SJSA1 (cell line): ENCODE data around the gene ORMDL2. TPM values are rescaled to one million over a fixed set of nuclear protein-coding genes. Genes with fewer than 3 reads are reported as not detected.

Experiments
- DNase-seq, 2 experiments: peaks; one replicate each; pipeline ENCODE4 v3.0.0-alpha.2; 2015 to 2020; ENCODE audit warnings: low spot score in 2 of 2, low read depth in 1 of 2
- H3K27ac ChIP-seq: fragments of 250-450 bp; sonication (Bioruptor Pico); 2 replicates; pipeline ENCODE4 v1.5.1; 2020; ENCODE audit warnings: mild to moderate bottlenecking, moderate library complexity
- H3K27me3 ChIP-seq: fragments of 250-450 bp; sonication (Bioruptor Pico); replicated peaks from 2 replicates; pipeline ENCODE4 v1.5.1; 2020; ENCODE audit warnings: mild to moderate bottlenecking, moderate library complexity
- H3K36me3 ChIP-seq: fragments of 250-450 bp; sonication (Bioruptor Pico); 2 replicates; pipeline ENCODE4 v1.5.1; 2020; ENCODE audit warnings: mild to moderate bottlenecking
- H3K4me1 ChIP-seq: fragments of 250-450 bp; sonication (Bioruptor Pico); replicated peaks from 2 replicates; pipeline ENCODE4 v1.6.1; 2021; ENCODE audit warnings: mild to moderate bottlenecking
- H3K4me3 ChIP-seq: fragments of 250-450 bp; sonication (Bioruptor Pico); 2 replicates; pipeline ENCODE4 v1.5.1; 2020; ENCODE audit warnings: mild to moderate bottlenecking
- H3K9me3 ChIP-seq: fragments of 250-450 bp; sonication (Bioruptor Pico); replicated peaks from 2 replicates; pipeline ENCODE4 v1.5.1; 2020; ENCODE audit warnings: mild to moderate bottlenecking
- total RNA-seq: library from RNA; depleted of rRNA; stranded (reverse); fragments of >200 nt; shearing (Covaris generic); gene quantifications from 2 replicates; pipeline ENCODE4 v1.2.3, GENCODE V29; 2014

ORMDL2 gene
- total RNA-seq, 1 experiment from 2014 or later: 15.4 TPM

DNA sequence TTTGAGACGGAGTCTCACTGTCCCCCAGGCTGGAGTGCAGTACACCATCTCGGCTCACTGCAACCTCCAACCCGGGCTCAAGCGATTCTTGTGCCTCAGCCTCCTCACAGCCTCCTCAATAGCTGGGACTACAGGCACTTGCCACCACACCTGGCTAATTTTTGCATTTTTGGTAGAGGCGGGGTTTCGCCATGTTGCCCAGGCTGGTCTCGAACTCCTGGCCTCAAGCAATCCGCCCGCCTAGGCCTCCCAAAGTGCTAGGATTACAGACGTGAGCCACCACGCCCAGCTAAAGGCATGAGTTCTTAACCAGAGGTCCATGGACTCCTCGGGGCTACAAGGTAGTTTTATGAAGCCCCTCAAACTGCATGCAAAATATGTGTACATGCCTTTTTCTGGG is 2.4 kb upstream of the ORMDL2 start:
- Histone ChIP-seq H3K36me3 (peaks cover 71% of the 10 kb centered on the region), H3K27ac (no peak overlapping the region), H3K9me3 (no peaks in the 10 kb centered on the region), H3K4me1 (peaks cover 15% of the 10 kb centered on the region), H3K27me3 (no peaks in the 10 kb centered on the region), H3K4me3 (no peak overlapping the region)
- DNase-seq: no peak

DNA sequence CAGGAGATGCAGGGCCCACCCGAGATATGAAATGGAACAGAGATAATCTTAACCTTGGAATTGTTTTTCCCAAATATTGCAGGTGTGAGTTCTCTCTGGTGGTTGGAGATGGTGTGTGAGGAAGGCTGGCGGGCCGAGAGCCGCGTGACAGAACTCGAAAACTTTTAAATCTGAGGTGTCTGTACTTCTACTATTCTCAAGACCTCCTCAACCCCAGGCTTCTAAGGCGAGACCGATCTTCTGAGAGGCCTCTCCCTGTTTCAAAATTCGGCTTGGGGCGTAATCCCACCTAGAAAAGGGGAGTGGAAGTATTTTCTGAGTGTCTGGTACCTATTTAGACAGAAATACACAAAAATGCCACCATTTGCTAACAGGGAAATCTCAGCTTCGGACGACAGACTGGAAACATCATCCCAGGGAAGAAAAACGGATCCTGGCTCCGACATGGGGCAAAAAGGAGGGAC is 928 bp upstream of the ORMDL2 start:
- H3K27me3 ChIP-seq: no peaks in the 10 kb centered on the region
- H3K36me3 ChIP-seq: peaks cover 80% of the 10 kb centered on the region
- H3K4me3 ChIP-seq: peak overlapping the region; percentile 59
- peak overlapping the region; percentile 52 for H3K27ac ChIP-seq
- H3K4me1 ChIP-seq: peaks cover 15% of the 10 kb centered on the region
- no peaks in the 10 kb centered on the region for H3K9me3 ChIP-seq
- DNase-seq: no peak

GRCh38 chr12:55818140-55818728 is 393 bp downstream of the ORMDL2 start:
- no peaks in the 10 kb centered on the region for H3K9me3 ChIP-seq
- H3K27ac ChIP-seq: 0 out of 2 replicates have a peak overlapping the region, but pooled peaks have one; percentile 0
- H3K4me1 ChIP-seq: peaks cover 15% of the 10 kb centered on the region
- peak in 1 of 2 experiments; percentile 61 for DNase-seq
- H3K4me3 ChIP-seq: peak overlapping the region; percentile 59
- no peaks in the 10 kb centered on the region for H3K27me3 ChIP-seq
- peaks cover 82% of the 10 kb centered on the region for H3K36me3 ChIP-seq

DNA sequence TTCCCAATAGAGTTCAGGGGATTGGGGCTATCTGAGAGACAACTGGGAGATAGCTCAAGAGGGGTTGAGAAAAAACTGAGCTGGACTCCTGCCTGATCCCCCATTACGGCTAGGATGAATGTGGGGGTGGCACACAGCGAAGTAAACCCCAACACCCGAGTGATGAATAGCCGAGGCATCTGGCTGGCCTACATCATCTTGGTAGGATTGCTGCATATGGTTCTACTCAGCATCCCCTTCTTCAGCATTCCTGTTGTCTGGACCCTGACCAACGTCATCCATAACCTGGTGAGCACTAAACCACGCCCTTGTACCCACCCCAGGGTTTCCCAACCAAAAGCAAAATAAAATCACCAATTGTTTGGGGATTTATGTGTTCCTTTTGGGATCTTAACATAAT is 1.0 kb downstream of the ORMDL2 start:
- no peaks in the 10 kb centered on the region for H3K27me3 ChIP-seq
- no peaks in the 10 kb centered on the region for H3K9me3 ChIP-seq
- no peak for DNase-seq
- no peak overlapping the region for H3K27ac ChIP-seq
- peaks cover 15% of the 10 kb centered on the region for H3K4me1 ChIP-seq
- H3K36me3 ChIP-seq: peaks cover 80% of the 10 kb centered on the region
- H3K4me3 ChIP-seq: peak overlapping the region; percentile 59

- H3K27ac ChIP-seq: no peak overlapping the region
- DNase-seq: no peak
- peaks cover 71% of the 10 kb centered on the region for H3K36me3 ChIP-seq
- no peaks in the 10 kb centered on the region for H3K27me3 ChIP-seq
- no peak overlapping the region for H3K4me3 ChIP-seq
- H3K9me3 ChIP-seq: no peaks in the 10 kb centered on the region
- peaks cover 15% of the 10 kb centered on the region for H3K4me1 ChIP-seq
These were observed 2.8 kb downstream of the ORMDL2 start for GRCh38 chr12:55820679-55821078.

GRCh38 chr12:55822228-55822627 is 4.4 kb downstream of the ORMDL2 start:
- H3K4me1 ChIP-seq: peaks cover 8% of the 10 kb centered on the region
- no peak for DNase-seq
- H3K27ac ChIP-seq: no peak overlapping the region
- H3K9me3 ChIP-seq: no peaks in the 10 kb centered on the region
- no peaks in the 10 kb centered on the region for H3K27me3 ChIP-seq
- H3K4me3 ChIP-seq: no peak overlapping the region
- peaks cover 70% of the 10 kb centered on the region for H3K36me3 ChIP-seq

GRCh38 chr12:55823419-55823818 is 5.6 kb downstream of the ORMDL2 start:
- Histone ChIP-seq H3K27ac (no peak overlapping the region), H3K4me1 (peaks cover 15% of the 10 kb centered on the region), H3K36me3 (peaks cover 78% of the 10 kb centered on the region), H3K27me3 (no peaks in the 10 kb centered on the region), H3K9me3 (no peaks in the 10 kb centered on the region), H3K4me3 (no peak overlapping the region)
- DNase-seq: no peak

DNA sequence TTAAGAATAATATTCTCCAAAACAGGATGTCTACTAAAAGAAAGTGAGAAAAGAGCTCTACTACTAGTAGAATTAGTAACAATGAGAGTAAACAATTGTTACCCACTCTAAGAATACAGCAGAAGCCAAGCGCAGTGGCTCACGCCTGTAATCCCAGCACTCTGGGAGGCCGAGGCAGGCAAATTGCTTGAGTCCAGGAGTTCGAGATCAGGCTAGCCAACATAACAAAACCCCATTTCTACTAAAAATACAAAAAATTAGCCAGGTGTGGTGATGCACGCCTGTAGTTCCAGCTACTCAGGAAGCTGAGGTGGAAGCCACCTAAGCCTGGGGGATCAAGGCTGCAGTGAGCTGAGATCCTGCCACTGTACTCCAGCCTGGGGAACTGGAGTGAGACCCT is 6.9 kb downstream of the ORMDL2 start:
- DNase-seq: no peak
- Histone ChIP-seq H3K4me1 (peaks cover 15% of the 10 kb centered on the region; the same call in 1 of the 2 replicates), H3K27me3 (no peaks in the 10 kb centered on the region), H3K36me3 (peaks cover 67% of the 10 kb centered on the region), H3K27ac (no peak overlapping the region), H3K9me3 (no peaks in the 10 kb centered on the region), H3K4me3 (no peak overlapping the region)

DNA sequence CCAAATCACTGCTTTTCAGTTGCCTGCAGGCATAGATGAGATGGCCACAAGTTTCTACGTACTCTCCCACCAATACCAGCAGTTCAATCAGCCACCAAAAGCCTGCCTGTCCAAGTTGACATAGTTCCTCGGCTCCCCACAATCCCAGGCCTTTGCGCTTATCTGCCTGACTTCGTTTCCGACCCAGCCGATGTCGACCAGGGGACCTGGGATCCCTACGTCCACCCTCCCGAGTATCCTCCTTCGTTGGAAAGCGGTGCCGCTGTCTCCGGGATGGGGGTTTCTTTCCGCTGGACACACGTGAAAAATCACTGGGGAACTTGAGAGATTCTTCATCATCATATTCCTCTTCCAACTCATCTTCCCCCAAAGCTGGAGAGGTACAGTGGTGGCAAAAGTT is 10.0 kb downstream of the ORMDL2 start:
- no peak overlapping the region for H3K4me3 ChIP-seq
- H3K27me3 ChIP-seq: no peaks in the 10 kb centered on the region
- H3K27ac ChIP-seq: no peak overlapping the region
- peaks cover 36% of the 10 kb centered on the region for H3K36me3 ChIP-seq
- H3K9me3 ChIP-seq: no peaks in the 10 kb centered on the region
- H3K4me1 ChIP-seq: peaks cover 20% of the 10 kb centered on the region
- no peak for DNase-seq

- Histone ChIP-seq H3K4me3 (peak overlapping the region; percentile 54), H3K36me3 (peaks cover 31% of the 10 kb centered on the region), H3K9me3 (no peaks in the 10 kb centered on the region), H3K27me3 (no peaks in the 10 kb centered on the region), H3K27ac (no peak overlapping the region), H3K4me1 (peaks cover 20% of the 10 kb centered on the region)
- DNase-seq: no peak
These were observed 10.5 kb downstream of the ORMDL2 start for GRCh38 chr12:55828357-55828756.

GRCh38 chr12:55829967-55830600 is 12.2 kb downstream of the ORMDL2 start:
- H3K4me1 ChIP-seq: peaks cover 20% of the 10 kb centered on the region
- peak overlapping the region; percentile 64 for H3K27ac ChIP-seq
- H3K27me3 ChIP-seq: no peaks in the 10 kb centered on the region
- peaks cover 20% of the 10 kb centered on the region for H3K36me3 ChIP-seq
- H3K4me3 ChIP-seq: peak overlapping the region; percentile 54
- no peaks in the 10 kb centered on the region for H3K9me3 ChIP-seq
- peak in 1 of 2 experiments; percentile 70 for DNase-seq

DNA sequence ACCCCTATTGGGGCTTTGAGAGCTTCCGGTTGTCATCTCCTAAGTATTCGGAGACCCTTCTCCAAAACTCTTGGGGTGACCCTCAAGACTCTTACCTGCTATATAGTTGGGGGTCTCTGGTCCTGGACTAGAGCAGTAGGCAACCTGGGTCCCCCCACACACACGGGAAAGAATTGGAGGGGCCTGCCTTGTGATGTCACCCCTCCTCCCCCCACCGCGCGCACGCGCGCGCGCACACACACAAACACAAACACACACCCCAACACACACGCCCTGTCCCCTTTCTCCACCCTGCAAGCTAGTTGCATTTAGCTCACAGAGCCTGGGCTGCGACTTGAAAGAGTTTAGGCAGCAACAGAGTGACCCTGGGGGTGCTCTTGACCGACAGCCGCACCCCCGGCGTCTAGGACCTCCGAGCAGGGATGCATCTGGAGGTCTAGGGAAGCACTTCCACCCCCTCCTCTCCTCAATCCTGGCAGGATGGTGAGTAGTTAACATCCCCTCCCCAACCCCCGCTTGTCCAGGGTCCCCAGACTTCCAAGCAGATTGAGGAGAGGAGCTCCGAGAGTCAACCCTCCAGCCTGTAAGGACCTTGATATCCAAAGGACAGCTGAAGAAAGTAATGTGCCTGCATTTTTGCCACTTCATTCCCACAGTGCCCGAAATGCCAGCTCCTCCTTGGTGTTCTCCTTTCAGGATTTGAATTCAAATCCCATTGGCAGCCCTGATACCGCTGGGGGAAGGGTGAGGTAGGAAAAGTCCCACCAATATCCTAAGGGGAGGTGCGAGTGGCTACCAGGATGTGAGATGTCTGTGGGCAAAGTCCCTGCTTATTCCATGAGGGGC is 13.0 kb downstream of the ORMDL2 start:
- H3K9me3 ChIP-seq: no peaks in the 10 kb centered on the region
- DNase-seq: peak; percentile 62 to 72
- peaks cover 20% of the 10 kb centered on the region for H3K4me1 ChIP-seq
- peak overlapping the region; percentile 54 for H3K4me3 ChIP-seq
- H3K27ac ChIP-seq: peak overlapping the region; percentile 64
- H3K36me3 ChIP-seq: peaks cover 18% of the 10 kb centered on the region
- no peaks in the 10 kb centered on the region for H3K27me3 ChIP-seq

- Histone ChIP-seq H3K9me3 (no peaks in the 10 kb centered on the region), H3K4me1 (peaks cover 20% of the 10 kb centered on the region), H3K27ac (no peak overlapping the region), H3K27me3 (no peaks in the 10 kb centered on the region), H3K4me3 (no peak overlapping the region), H3K36me3 (peaks cover 22% of the 10 kb centered on the region)
- DNase-seq: no peak
These were observed 13.6 kb downstream of the ORMDL2 start for GRCh38 chr12:55831447-55831815.

GRCh38 chr12:55833056-55833455 is 15.2 kb downstream of the ORMDL2 start:
- Histone ChIP-seq H3K27me3 (no peaks in the 10 kb centered on the region), H3K4me3 (no peak overlapping the region)
- no peak for DNase-seq

More at GRCh38 chr12:55833056-55833455, 15.2 kb downstream of the ORMDL2 start:
- H3K27ac ChIP-seq: no peak overlapping the region
- H3K36me3 ChIP-seq: peaks cover 27% of the 10 kb centered on the region
- H3K9me3 ChIP-seq: no peaks in the 10 kb centered on the region
- H3K4me1 ChIP-seq: peaks cover 15% of the 10 kb centered on the region
